H4 (cell line): ENCODE data around the gene RALGDS. TPM values are rescaled to one million over a fixed set of nuclear protein-coding genes. Genes with fewer than 3 reads are reported as not detected.
"Not testable (repeated sequence)": the region's sequence is repeated elsewhere in the genome, so short reads cannot be mapped to it uniquely, and the experiment has no call there.

Source experiments
- DNase-seq: peaks from one replicate; pipeline ENCODE4 v3.0.0-alpha.2; 2015; ENCODE audit warnings: low spot score
- total RNA-seq: library from RNA; depleted of rRNA; stranded (reverse); fragments of >200 nt; shearing (Covaris generic); gene quantifications from 2 replicates; pipeline ENCODE4 v1.2.3, GENCODE V29; 2014

Gene RALGDS
- total RNA-seq, 1 experiment from 2014 or later: 12.6 TPM

GRCh38 chr9:133107961-133108793 lies 12.9 kb downstream of the RALGDS start:
- no peak for DNase-seq

GRCh38 chr9:133107245-133107722 lies 13.8 kb downstream of the RALGDS start:
- no peak for DNase-seq

- no peak for DNase-seq
Measured at GRCh38 chr9:133106511-133107244, 14.4 kb downstream of the RALGDS start.

- no peak for DNase-seq
Measured at GRCh38 chr9:133105461-133105770, 15.6 kb downstream of the RALGDS start.

- DNase-seq: no peak
Measured at GRCh38 chr9:133104718-133105460, 16.2 kb downstream of the RALGDS start.

GRCh38 chr9:133103987-133104505 lies 17.0 kb downstream of the RALGDS start:
- no peak for DNase-seq

- no peak for DNase-seq
Measured at GRCh38 chr9:133103183-133103986, 17.7 kb downstream of the RALGDS start.

GRCh38 chr9:133102190-133103021 lies 18.6 kb downstream of the RALGDS start:
- DNase-seq: no peak

GRCh38 chr9:133101356-133102189 lies 19.5 kb downstream of the RALGDS start:
- no peak for DNase-seq

- no peak for DNase-seq
Measured at GRCh38 chr9:133100506-133101355, 20.3 kb downstream of the RALGDS start.

GRCh38 chr9:133099726-133100505 lies 21.1 kb downstream of the RALGDS start:
- no peak for DNase-seq

GRCh38 chr9:133098871-133099270 lies 22.2 kb downstream of the RALGDS start:
- DNase-seq: no peak

GRCh38 chr9:133098104-133098754 lies 22.8 kb downstream of the RALGDS start:
- no peak for DNase-seq

GRCh38 chr9:133094842-133095393 lies 26.1 kb downstream of the RALGDS start:
- no peak for DNase-seq

GRCh38 chr9:133094351-133094750 lies 26.7 kb downstream of the RALGDS start:
- not testable (repeated sequence) for DNase-seq

GRCh38 chr9:133090752-133091385 lies 30.2 kb downstream of the RALGDS start:
- no peak for DNase-seq
